HepG2 (cell line): ENCODE measurements around the gene POLR3K. TPM values are rescaled to one million over a fixed set of nuclear protein-coding genes. Genes with fewer than 3 reads are reported as not detected.

Experiments
- CSRNP1 ChIP-seq: sonication (generic); formaldehyde crosslinking; IDR thresholded peaks from 2 replicates; pipeline ENCODE4 v1.8.1; 2023; ENCODE audit warnings: mild to moderate bottlenecking, missing genetic modification reagents
- HMG20A ChIP-seq: IDR thresholded peaks from 2 replicates; pipeline ENCODE4 v1.6.1; 2016; ENCODE audit warnings: borderline replicate concordance
- NFAT5 ChIP-seq: sonication (generic); formaldehyde crosslinking; IDR thresholded peaks from 2 replicates; pipeline ENCODE4 v1.4.0; 2020; ENCODE audit warnings: missing genetic modification reagents
- NFE2L1 ChIP-seq: sonication (generic); formaldehyde crosslinking; IDR thresholded peaks from 2 replicates; pipeline ENCODE4 v1.4.0; 2020; ENCODE audit warnings: missing genetic modification reagents, mild to moderate bottlenecking, borderline replicate concordance
- RFXANK ChIP-seq: IDR thresholded peaks from 2 replicates; pipeline ENCODE4 v1.6.1; 2016
- TEAD2 ChIP-seq: sonication (generic); formaldehyde crosslinking; IDR thresholded peaks from 2 replicates; pipeline ENCODE4 v1.9.0; 2021; ENCODE audit warnings: missing genetic modification reagents
- ZBTB37 ChIP-seq: sonication (generic); formaldehyde crosslinking; IDR thresholded peaks from 2 replicates; pipeline ENCODE4 v1.4.0; 2020; ENCODE audit warnings: mild to moderate bottlenecking, missing genetic modification reagents
- ZKSCAN1 ChIP-seq: fragments of 150-350 bp; IDR thresholded peaks from 2 replicates; pipeline ENCODE4 v1.6.1; 2014; ENCODE audit warnings: low read length
- ZKSCAN5 ChIP-seq: sonication (generic); formaldehyde crosslinking; IDR thresholded peaks from 2 replicates; pipeline ENCODE4 v1.5.1; 2020; ENCODE audit warnings: mild to moderate bottlenecking, missing genetic modification reagents
- ZNF205 ChIP-seq: IDR thresholded peaks from 2 replicates; pipeline ENCODE4 v1.6.1; 2018; ENCODE audit warnings: missing biosample characterization, missing genetic modification reagents
- ZNF329 ChIP-seq: sonication (generic); formaldehyde crosslinking; IDR thresholded peaks from 2 replicates; pipeline ENCODE4 v1.9.0; 2021; ENCODE audit warnings: low read depth, mild to moderate bottlenecking, missing genetic modification reagents
- ZNF687 ChIP-seq: sonication (generic); formaldehyde crosslinking; IDR thresholded peaks from 2 replicates; pipeline ENCODE4 v1.5.1; 2020; ENCODE audit warnings: mild to moderate bottlenecking, missing genetic modification reagents, moderate library complexity
- ZNF772 ChIP-seq: sonication (generic); formaldehyde crosslinking; IDR thresholded peaks from 2 replicates; pipeline ENCODE4 v1.5.0; 2020; ENCODE audit warnings: mild to moderate bottlenecking, missing genetic modification reagents
- ZUFSP ChIP-seq: sonication (generic); formaldehyde crosslinking; IDR thresholded peaks from 2 replicates; pipeline ENCODE4 v1.9.0; 2021; ENCODE audit warnings: missing genetic modification reagents, mild to moderate bottlenecking, borderline replicate concordance
- polyA plus RNA-seq, 8 experiments: library from polyadenylated mRNA; depleted of rRNA in 3 of 8; stranded (reverse) in 7 of 8; unstranded in 1 of 8; fragments of >200 nt; fragmentation: Illumina TruSeq in 4 of 8; extraction: Trizol in 4 of 8; gene quantifications; 2 replicates each; pipeline versions ENCODE4 v1.2.1 to v1.2.3, GENCODE V29; 2011 to 2016; ENCODE audit warnings: low read depth in 4 of 8, missing spikeins in 1 of 8, mixed read lengths in 1 of 8; ENCODE audit not compliant: insufficient read depth in 1 of 8
- total RNA-seq, 5 experiments: library from RNA; depleted of rRNA; stranded (reverse); fragments of >200 nt; fragmentation: Illumina TruSeq; extraction: Trizol; gene quantifications; 2 replicates each; pipeline ENCODE4 v1.2.3, GENCODE V29; 2016; ENCODE audit warnings: low read depth in 1 of 5

Gene POLR3K
- total and polyA plus RNA-seq, 2 of the 13 experiments (the other 11 are each of a cell fraction or from before 2014, with no cell fraction given): 14.8 to 18.8 TPM

GRCh38 chr16:53346-54236 lies at the start of gene POLR3K, which contains the start of gene SNRNP25 (continued):
- no peak for TF ChIP-seq ZKSCAN5 (CRISPR knock-in tag)
- 0 out of 2 replicates have a peak, but pooled peaks have one; percentile 12 for TF ChIP-seq NFAT5 (CRISPR knock-in tag)
- no peak for TF ChIP-seq HMG20A
- TF ChIP-seq ZNF205 (CRISPR knock-in tag): peak; percentile 13; the same call in 1 of the 2 replicates
- peak; percentile 98 for TF ChIP-seq ZNF687 (CRISPR knock-in tag)
- TF ChIP-seq CSRNP1 (CRISPR knock-in tag): no peak
- TF ChIP-seq ZBTB37: no peak
- TF ChIP-seq TEAD2 (CRISPR knock-in tag): peak; percentile 43; the same call in 1 of the 2 replicates
- TF ChIP-seq RFXANK: no peak
- TF ChIP-seq NFE2L1 (CRISPR knock-in tag): no peak
- peak; percentile 79; the same call in 1 of the 2 replicates for TF ChIP-seq ZNF772 (CRISPR knock-in tag)
- no peak for TF ChIP-seq ZUFSP (CRISPR knock-in tag)
- peak; percentile 27; the same call in 1 of the 2 replicates for TF ChIP-seq ZNF329 (CRISPR knock-in tag)
- no peak for TF ChIP-seq ZKSCAN1
